ENCODE results near the gene HOXC9.
A peak's percentile ranks its signal among the peaks of the same experiment; 100 is the strongest.

HOXC9 gene

DNA sequence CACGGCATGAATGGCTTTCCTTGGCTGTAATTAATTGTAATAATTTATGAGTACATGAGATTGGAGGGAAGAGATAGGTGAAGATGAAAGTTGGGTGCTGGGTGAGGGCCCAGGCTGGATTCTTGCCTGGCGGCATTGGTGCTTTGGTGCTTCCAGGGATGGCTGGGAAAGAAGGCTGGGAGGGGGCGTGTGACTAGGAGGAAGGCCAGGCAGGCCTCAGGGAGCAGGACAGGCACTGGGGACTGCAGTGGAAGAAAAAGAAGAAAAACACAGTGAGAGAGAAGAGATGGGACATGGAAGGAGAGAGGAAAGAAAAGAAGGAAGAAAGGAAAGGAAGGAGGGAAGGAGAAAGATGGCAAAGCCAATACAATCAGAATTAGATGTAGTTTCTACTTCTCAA lies 3.7 kb downstream of the HOXC9 start:
- DNase-seq: no peak

DNA sequence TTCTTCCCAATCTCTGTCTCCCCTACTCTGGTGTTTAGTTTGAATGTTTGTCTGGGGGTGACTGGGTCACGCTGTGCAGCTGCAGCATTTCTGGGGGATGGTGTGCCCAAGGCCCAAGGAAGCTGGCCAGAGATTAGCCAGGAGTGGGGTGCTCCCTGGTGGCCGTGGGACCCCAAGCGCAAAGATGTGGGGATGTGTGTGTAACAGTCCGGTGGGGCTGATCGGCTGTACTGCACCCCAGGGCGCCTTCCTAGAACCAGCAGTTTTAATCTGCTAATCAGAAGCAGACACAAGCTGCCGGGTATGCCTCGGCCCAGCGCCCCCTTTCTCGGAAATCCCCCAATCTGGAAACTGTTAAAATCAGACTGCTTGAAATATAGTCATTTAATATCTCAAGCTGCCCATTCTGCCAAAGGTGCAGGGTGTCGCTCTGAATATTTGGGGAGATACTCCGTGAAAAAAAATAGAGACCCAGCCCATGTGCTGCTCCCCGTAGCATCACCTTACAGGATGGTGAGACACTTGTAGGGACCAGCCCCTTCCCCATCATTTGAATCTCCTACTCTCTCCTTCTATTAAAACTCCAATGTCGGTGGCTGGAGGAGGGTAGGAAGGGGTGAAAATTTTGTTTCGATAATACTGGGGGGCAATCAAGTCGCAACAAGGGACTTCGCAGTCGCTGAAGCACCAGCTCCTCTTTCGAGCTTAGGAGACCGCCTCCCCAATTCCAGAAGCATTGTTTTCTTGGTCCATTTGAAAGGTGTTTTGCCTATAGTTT lies 4.3 kb downstream of the HOXC9 start:
- no peak for DNase-seq

- no peak for DNase-seq
These were observed 5.0 kb downstream of the HOXC9 start for GRCh38 chr12:54004841-54005530.

DNA sequence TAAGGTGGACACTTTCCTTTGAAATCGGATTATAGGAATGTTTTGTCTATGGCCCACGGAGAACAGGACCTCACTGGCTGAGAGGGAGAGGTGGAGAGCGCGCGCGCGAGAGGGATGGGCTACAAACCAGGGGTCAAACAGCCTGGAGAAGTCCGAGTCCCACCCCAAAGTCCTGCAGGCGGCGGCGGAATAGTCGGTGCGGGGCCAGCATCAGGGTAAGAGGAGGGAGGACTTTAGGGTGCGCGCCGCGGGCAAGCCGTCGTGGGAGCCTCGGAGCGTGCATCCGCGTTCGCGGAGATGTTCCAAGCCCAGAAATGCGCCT lies 5.5 kb downstream of the HOXC9 start:
- DNase-seq: no peak

DNA sequence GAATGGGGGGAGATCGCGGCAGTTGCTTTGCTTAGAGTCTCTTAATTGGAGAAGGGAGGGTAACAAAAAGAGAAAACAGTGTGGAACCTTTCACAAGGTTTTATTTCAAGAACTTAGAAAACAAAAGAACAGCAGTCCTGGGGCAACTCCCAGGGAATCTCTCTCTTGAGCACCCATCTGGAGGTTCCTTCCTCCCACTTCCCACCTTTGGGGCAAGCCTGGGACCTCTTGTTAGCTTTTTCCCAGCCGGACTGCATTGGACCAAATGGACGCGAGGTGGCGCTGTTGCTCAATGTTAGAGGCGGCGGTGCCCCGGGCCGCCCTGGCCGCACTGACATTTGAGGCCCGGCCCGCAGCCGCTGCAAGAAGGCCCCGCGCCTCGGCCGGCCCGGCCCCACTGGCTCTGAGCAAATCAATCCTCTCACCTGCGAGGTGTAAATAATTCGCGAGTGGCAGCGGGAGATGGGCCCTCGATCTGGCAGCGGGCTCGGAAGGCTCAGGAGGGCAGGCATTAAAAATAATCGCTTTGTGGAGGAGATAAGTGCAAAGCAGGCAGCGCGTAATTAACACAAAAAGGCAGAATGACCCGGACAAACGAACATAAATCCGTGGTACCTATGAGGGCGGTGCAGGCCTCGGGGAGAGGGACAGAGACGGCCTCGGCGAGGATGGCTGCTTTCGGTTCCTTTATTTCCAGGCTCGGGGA lies 6.0 kb downstream of the HOXC9 start:
- DNase-seq: peak; percentile 79

DNA sequence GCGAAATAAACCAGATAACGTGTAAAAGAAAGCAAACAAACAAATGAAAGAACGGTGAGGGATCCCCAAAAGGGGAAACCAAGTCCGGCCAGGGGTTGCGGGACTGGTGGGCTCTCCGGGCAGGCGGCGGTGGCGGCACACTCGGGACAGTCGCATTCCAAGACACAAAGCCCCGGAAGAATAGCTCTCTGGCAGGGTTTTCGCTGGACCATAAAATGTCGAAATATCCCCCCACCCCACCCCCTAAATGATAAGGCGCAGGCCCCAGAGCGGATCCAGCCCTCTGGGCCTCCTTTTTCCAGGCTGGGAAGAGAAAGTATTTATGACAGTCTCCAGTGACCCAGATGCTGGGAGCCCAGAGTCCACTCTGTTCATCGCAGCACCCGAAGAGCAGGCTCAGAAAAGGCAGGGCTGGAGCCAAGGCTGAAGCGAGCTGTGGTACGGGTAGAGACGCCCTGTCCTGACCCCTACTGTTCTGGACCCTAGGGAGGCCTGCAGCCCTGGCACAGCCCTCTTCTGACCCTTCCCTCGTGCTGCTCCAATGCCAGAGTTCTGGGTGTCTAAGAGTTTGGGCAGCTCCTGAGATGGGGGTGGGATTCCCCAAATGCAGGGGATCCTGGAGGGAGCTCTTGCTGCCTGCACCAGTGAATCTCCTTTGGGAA lies 6.7 kb downstream of the HOXC9 start:
- DNase-seq: no peak

DNA sequence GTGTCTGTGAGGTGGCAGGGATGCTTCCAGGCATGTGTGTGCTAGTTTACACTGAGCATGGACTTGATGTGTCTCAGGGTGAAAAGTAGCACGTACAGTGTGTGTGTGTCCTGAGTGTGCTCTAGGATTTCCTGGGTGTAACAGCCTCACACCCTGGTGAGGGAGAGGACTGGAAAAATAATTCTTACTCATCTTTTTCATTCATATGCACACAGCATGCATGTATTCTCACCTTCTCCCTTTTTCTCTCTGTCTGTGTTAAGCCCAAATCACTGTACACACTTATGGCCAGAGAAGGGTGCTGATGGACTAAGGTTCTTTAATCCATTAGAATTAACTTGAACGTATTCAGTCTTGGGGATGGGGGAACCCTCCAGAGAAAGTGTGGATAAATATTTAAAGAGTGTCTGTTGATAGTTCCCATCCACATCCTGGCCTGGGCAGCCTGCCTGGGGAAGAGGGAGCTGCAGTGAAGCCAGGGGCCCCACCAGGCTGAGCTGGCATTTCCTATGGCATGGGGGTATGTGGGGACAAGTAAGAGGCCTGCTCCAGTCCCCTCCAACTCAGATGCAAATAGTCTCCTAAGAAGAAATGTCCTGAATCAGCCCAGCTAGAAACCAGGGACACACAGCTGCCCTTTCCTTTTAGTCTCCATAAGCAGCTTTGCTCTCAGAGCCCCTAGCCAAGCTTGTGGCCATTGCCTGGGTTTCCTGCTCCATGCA lies 7.7 kb downstream of the HOXC9 start:
- DNase-seq: no peak

GRCh38 chr12:54008260-54008552 lies 8.2 kb downstream of the HOXC9 start:
- DNase-seq: no peak

DNA sequence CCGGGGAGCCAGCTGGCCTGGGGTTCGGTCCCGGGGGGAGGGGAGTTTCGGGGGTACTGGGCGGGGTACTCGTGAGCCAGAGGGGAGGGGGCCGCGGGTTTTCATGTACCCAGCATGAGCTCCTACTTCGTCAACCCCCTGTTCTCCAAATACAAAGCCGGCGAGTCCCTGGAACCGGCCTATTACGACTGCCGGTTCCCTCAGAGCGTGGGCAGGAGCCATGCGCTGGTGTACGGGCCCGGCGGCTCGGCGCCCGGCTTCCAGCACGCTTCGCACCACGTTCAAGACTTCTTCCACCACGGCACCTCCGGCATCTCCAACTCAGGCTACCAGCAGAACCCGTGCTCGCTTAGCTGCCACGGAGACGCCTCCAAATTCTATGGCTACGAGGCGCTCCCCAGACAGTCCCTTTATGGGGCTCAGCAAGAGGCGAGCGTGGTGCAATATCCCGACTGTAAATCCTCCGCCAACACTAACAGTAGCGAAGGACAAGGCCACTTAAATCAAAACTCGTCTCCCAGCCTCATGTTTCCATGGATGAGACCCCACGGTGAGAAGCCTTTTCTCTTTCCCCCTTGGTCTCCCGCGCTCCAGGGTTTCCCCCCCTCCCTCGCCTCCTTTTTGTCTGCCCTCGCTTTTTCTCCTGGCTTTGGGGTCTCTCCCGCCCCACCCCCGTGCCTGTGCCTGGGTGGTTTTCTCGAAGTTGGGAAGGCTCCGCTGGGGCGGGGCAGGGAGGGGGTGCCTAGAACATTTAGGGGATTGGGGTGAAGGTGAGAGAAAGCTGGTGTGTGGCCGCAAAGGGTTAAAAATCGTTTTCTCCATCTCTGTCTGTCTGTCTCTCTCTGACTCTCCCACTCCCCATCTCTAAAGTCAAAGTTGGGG lies 9.5 kb downstream of the HOXC9 start:
- no peak for DNase-seq

DNA sequence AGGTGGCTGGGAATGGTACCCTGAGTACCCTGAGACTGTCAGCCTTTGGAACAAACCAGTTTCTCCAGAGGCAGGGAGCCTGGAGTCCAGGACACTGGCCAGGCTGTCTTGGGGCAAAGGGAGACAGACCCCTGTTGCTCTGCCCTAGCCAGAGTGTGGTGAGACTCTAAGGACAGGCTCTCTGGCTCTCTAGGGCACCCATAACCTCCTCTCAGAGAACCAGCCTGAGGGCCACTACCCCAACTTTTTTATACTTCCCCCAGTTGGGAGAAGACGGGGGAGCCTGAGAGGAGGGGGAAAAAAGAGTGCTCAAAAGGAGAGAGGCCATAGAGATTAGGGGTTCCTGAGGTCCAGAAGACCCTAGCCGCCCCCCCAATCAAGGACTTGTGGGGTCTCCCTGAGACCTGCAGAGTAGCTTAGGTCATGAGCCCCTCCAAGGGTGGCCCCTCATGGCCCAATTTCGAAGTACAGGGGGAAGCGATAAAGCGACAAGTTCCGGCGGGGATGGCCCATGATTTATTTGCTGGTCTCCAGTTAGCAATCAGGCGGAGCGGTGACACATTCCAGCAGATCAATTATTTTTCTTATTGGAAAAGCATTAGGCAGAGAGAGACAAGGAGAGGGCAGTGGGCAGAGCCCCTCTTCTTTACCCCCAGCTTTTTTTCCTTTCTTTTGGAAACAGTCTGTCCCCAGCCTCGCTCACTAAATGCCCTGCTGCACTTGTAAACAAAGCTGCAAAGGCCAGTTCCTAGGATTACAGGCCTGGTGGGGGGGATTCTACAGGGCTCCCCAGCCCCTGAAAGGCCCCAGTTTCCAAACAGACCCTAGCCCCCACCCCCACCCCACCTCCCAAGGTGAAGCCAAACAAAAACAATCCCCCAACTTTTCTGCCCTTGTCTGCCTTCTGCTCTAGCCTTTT lies 10.4 kb downstream of the HOXC9 start:
- no peak for DNase-seq

- DNase-seq: no peak
These were observed 11.2 kb downstream of the HOXC9 start for GRCh38 chr12:54010972-54011664.

GRCh38 chr12:54011665-54012532 lies 11.9 kb downstream of the HOXC9 start:
- no peak for DNase-seq

DNA sequence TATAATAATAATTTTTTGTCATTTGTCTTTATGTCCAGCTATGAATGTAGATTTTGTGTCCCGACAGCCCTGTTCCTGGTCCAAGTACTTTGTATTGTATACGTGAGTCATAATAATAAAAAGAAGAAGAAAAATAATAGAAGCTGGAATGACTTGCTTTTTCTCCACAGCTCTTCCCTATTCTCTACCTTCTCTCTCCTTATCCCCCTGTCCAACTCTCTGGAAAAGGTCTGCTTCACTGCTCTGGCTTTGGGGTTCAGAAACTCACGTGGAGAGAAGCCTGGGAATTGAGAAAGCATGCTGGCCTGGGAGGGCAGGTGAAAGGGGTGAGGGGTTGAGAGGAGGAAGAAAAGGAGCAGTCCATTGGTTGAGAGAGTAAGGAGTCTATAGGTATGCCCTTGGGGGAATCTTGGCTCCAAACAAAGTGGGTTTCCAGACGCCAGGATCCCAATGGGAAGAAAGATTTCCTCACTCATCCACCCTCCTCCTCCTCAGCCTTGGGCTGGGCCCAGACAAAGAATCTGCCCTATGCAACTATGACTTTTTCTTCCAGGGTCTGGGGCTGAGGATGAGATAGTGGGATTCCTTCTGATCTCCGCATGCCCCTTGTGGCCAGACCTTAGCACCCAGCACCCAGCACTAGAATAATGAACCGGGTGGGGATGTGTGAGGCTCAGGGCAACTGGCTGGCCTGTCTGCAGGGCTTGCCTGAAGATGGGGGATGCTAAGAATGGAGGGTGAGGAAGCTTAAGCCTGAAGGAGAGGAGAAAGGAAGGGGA lies 12.9 kb downstream of the HOXC9 start:
- no peak for DNase-seq

DNA sequence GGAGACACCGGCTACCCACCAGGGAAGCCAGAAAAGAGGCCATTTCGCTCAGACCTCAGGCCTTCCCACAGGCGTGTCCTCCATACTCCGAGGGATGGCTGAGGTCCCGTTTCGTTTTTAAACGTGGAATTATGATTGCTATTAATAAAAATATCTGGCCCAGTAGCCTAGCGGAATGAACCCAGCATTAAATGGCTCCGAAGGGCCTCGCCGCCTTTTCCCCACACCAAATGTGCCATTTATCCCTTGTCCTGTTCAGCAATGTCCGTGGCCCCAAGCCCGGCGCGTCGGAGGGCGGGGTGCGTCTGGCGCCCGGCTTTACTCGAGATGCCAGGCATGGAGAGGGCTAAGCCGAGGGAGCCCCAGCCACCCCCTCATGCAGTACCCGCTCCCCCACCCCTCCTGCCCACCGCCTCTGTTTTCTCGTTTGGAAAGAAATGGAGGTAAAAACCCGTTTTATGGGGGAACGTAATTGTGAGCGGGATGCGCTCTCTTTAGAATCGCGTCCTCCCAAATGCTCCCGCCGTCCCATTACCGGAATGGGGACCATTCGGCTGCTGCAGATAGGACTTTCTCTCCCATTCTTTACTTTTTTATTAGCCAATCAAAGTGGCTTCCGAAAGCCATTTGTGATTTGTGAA lies 14.5 kb downstream of the HOXC9 start:
- DNase-seq: no peak

GRCh38 chr12:54015018-54015931 lies 15.3 kb downstream of the HOXC9 start:
- DNase-seq: no peak

DNA sequence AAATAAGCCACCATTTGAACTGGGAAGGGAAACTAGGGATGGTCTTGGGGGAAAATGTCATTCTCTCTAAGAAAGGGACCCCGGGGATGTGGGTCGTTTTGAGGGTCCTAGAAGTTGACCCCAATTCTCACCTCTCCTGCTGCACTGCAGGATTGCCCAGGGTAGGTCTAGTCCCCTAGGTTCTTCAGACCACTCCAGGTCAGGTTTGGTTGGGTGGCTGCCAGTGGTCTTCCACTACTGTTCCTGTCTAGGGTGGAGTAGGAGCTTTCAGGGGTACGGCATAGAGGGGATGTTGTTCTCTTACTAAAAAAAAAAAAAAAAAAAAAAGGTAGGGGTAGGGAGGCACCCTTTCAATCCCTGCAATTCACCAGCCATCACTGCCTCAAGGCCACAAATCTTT lies 16.1 kb downstream of the HOXC9 start:
- DNase-seq: no peak

DNA sequence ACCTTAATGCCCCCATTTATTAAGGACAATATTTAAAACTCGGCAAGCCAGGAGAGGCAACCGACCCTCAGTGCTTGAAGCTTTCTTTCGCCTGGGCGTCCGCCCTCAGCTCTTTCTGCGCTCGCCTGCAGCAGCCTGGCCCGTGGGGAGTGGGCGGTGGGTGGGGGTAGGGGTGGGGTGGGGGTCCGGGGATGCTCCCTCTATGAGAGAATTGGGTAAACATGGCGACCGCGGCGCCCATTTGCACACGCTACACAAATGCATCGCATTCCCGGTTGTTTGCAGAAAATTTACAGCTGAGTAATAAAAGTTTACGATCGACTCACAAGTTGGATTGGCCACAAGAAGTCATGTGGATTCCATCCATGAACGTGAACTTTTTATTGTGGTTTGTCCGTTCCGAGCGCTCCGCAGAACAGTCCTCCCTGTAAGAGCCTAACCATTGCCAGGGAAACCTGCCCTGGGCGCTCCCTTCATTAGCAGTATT lies 16.6 kb downstream of the HOXC9 start:
- DNase-seq: no peak
